ENCODE results near the gene QPCTL.
"Not testable (repeated sequence)": the region's sequence is repeated elsewhere in the genome, so short reads cannot be mapped to it uniquely, and the experiment has no call there.

The QPCTL gene

DNA sequence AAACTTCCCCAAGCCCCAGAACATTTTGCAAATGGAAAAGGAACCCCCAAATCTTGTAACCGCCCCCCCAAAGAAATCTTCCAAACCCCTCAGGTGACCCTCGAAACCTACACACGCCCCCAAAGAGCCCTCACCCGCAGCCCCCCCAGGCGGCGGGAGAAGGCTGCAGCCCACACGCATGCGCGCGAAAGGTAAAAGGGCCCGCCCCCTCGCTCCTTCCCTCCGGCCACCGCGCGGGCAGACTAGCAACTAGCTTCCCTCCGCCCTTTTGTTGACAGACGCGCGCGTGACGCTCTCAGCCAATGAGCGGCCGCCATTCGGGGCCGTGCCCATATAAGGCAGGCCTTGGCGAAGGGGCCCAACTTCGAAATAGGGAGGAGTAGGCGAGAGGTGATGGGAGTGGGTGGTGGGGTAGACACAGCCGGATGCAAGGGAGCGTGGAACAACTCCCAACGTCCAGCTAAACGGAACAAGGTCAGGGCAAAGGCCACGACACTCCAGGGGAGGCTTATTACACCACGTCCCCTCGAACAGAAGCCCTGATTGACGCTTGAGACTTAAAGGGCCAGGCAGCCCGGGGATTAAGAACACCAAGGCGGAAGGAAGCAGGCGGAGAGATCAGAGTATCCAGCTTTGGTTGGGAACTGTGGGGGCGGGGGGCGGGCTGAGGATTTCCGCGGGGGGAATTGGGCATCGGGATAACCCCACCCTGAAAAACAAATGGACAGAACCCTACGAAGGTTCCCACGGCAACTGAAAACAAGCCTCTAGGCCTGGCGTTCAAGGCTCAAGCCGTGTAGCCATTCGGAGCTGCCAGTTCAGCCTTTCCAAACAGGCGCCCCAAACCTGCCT is 24.9 kb downstream of the QPCTL start:
- peak overlapping the region; percentile 69 for H3K4me3 ChIP-seq (ENCODE audit: control insufficient read depth, low read depth, low read length)
- peak; percentile 99 for DNase-seq (ENCODE audit: low read depth)
- TF ChIP-seq, protein P1, sequence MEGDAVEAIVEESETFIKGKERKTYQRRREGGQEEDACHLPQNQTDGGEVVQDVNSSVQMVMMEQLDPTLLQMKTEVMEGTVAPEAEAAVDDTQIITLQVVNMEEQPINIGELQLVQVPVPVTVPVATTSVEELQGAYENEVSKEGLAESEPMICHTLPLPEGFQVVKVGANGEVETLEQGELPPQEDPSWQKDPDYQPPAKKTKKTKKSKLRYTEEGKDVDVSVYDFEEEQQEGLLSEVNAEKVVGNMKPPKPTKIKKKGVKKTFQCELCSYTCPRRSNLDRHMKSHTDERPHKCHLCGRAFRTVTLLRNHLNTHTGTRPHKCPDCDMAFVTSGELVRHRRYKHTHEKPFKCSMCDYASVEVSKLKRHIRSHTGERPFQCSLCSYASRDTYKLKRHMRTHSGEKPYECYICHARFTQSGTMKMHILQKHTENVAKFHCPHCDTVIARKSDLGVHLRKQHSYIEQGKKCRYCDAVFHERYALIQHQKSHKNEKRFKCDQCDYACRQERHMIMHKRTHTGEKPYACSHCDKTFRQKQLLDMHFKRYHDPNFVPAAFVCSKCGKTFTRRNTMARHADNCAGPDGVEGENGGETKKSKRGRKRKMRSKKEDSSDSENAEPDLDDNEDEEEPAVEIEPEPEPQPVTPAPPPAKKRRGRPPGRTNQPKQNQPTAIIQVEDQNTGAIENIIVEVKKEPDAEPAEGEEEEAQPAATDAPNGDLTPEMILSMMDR (conservative IDR thresholded peaks at IDR 0.05; ENCODE audit: control insufficient read depth, insufficient read depth, low read depth, low read length) = no peak

DNA sequence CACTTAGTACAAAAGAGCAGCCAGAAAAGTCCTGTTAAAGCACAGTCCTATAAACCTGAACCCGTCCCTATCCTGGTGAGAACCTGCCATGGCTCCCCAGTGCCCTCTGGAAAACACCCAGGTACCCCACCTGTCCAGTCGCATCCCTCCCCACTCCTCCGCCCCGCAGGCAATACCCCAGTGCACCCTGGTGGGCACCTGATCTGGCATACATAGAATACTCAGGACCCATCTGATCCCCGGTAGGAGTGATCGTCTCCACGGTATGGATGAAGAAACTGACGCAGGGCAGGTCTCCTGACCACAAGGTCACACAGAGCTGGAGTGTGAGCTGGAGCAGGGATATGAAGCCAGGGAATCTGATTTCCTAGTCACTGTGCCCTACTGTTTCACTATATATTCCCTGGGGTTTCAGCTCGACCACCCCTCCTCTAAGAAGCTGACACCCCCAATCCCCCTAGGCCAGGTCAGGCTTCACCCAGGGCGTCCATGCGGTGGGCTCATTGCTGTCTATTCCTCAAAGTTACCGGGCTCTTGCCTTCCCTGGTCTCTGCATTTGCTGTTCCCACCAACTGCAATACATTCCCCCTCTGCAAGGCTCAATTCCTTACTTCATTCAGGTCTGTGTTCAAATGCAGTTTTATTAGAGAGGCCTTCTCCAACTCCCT is 25.7 kb downstream of the QPCTL start:
- peak overlapping the region; percentile 44 for H3K4me3 ChIP-seq (ENCODE audit: control insufficient read depth, low read depth, low read length)
- TF ChIP-seq, protein P1 (conservative IDR thresholded peaks at IDR 0.05; ENCODE audit: control insufficient read depth, insufficient read depth, low read depth, low read length) = no peak
- peak; percentile 31 for DNase-seq (ENCODE audit: low read depth)

DNA sequence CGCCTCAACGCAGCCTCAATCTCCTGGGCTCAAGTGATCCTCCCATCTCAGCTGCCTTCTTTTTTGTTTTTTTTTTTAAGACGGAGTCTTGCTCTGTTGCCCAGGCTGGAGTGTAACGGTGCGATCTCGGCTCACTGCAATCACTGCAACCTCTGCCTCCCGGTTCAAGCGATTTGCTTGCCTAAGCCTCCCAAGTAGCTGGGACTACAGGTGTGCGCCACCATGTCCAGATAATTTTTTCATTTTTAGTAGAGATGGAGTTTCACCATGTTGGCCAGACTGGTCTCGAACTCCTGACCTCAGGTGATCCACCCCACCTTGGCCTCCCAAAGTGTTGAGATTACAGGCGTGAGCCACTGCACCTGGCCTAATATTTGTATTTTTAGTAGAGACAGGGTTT is 27.6 kb downstream of the QPCTL start:
- DNase-seq (ENCODE audit: low read depth); H3K4me3 ChIP-seq (ENCODE audit: control insufficient read depth, low read depth, low read length): not testable (repeated sequence)

DNA sequence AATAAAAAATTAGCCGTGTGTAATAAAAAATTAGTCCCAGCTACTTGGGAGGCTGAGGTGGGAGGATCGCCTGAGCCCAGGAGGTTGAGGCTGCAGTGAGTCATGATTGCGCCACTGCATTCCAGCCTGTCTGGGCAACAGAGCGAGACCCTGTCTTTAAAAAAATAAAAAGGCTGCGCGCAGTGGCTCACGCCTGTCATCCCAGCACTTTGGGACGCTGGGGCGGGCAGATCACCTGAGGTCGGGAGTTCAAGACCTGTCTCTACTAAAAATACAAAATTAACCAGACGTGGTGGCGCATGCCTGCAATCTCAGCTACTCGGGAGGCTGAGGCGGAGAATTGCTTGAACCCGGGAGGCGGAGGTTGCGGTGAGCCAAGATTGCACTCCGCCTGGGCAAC is 36.2 kb downstream of the QPCTL start:
- not testable (repeated sequence) for H3K4me3 ChIP-seq (ENCODE audit: control insufficient read depth, low read depth, low read length); DNase-seq (ENCODE audit: low read depth)

DNA sequence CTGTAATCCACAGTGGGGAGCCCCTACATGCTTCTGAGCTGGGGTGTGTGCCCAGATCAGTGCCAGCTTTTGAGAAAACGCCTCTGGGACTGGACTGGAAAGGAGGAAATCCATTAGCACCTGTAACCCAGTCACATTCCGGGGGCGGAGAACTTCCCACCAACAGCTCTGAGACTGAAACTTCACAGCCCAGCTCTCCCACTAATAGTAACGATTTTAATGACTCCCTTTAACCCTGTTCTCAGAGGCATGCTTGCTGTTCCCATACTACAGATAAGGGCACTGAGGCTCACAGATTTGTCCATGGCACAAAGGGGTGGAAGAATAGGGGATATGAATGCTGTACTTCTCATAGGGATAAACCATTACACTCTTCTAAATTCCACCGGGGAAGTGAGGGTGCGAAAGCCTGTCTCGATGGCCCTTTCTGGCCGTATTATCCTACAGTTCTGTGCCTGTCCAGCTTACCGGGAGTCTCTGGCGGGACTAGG is 37.4 kb downstream of the QPCTL start:
- DNase-seq (ENCODE audit: low read depth) = peak; percentile 11
- peak overlapping the region; percentile 95 for H3K4me3 ChIP-seq (ENCODE audit: control insufficient read depth, low read depth, low read length)
- TF ChIP-seq, protein P1 (conservative IDR thresholded peaks at IDR 0.05; ENCODE audit: control insufficient read depth, insufficient read depth, low read depth, low read length) = no peak

DNA sequence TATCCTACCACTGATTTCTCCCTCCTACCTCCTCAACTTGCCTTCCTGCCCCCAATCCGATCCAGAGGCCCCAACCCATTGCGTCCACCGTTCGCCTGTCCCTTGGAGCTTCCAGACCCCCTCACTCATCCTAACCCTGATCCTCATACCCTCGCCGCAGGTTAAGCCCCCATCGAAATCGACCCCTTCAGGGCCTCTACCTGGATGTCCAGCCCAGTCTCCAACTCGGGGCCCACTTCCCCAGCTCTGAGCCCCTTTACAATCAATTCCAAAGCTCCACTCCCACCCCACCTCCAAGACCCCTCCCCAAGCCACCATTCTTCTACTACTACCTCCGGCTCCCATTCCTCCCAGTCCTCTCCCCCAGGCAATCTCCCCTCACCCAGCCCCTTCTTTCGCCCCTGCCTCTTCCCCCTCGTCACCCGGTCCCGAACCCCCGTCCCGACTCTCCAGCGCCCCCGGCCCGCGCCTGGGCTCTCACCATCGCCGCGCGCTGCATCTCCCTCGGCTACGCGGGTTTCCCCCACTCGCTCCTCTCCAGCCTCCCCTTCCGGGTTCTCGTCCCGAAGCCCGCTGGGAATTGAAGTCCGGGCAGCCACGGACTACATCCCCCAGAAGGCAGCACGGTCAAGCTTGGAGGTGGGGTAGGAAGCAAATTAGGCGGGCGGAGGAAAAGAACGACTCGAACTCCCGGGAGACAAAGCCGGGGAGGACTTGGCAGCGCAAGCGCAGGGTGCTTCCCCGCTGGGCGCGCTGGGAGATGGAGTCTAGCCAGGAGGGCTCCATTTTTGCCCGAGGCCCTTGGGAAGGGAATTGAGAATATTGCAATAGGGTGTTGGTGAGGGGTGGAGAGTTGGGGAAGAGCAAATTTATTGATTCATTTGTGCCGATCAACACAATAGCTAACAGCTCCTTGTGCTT is 38.2 kb downstream of the QPCTL start, which contains the start of gene FBXO46:
Gene FBXO46 (minus strand): TSS at position 529 of the 921 bp plus-strand sequence. CDS start 17,401 bp downstream, outside the sequence.
- TF ChIP-seq, protein P1 (conservative IDR thresholded peaks at IDR 0.05; ENCODE audit: control insufficient read depth, insufficient read depth, low read depth, low read length) = no peak
- DNase-seq (ENCODE audit: low read depth) = peak; percentile 98
- H3K4me3 ChIP-seq (ENCODE audit: control insufficient read depth, low read depth, low read length) = peak within 1 kb of the TSS; percentile 95

DNA sequence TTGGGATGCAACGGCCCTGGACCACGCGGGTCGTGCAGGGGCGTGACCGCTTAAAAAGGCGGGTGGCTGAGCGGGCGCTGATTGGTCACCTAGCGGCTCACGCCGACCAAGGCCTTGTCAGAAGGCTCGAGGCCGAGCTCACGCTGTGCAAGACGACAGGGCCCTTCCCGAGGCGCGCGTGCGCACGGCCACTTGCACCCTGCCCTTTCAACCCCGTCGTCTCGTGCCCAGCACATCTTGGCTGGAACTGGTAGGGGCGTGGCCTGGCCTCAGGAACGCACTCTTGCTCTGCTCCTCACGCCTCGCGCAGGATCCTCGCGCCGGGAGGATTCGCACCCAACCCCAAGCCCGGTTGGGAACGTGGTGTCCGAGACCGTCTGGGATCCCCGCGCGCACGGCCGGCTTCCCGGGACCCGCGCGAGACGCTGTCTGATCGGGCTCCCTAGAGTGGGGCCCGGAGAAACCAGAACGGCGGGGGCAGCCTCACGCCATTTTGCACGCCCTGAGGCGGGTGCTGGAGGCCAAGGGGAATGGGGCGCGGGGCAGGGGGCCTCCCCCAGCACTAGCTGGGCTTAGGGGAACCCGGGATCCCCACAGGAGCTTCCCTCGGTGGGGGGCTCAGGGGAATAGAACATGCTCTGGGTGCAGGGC is 40.8 kb downstream of the QPCTL start, which contains the start of gene MEIOSIN:
Gene MEIOSIN (plus strand): TSS at position 280 of the 651 bp plus-strand sequence. CDS start 1,938 bp downstream, outside the sequence.
- no peak within 1 kb of the TSS for H3K4me3 ChIP-seq (ENCODE audit: control insufficient read depth, low read depth, low read length)
- no peak for DNase-seq (ENCODE audit: low read depth)
- TF ChIP-seq, protein P1 (conservative IDR thresholded peaks at IDR 0.05; ENCODE audit: control insufficient read depth, insufficient read depth, low read depth, low read length) = no peak

All from fibroblast of mammary gland (primary cell).